GM21526 (cell line): ENCODE measurements around the gene GPR158.

Source experiments
- ATAC-seq: cut with Tn5 transposase; IDR thresholded peaks from one replicate; pipeline ENCODE4 v1.9.1; 2021; ENCODE audit warnings: moderate library complexity; ENCODE audit not compliant: unreplicated experiment, low FRiP score

GPR158 gene

DNA sequence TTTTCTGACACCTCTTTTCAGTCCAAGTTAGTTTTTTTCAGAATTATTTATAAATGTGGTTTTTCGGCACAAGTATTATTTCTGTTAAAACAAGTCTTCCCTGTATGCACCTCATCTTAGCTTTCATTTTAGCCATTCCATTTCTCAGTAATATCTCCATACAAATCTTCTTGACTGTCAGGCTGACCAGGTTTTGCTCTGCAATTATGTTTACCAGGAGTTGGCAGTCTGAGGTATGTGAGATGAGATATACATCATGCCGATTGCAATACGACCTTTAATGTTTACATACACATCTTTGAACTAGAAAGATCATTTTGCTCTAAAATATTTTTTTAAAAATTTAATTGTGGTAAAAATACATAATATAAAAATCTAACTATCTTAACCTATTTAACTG, 209.8 kb downstream of the GPR158 start:
- no peak for ATAC-seq

DNA sequence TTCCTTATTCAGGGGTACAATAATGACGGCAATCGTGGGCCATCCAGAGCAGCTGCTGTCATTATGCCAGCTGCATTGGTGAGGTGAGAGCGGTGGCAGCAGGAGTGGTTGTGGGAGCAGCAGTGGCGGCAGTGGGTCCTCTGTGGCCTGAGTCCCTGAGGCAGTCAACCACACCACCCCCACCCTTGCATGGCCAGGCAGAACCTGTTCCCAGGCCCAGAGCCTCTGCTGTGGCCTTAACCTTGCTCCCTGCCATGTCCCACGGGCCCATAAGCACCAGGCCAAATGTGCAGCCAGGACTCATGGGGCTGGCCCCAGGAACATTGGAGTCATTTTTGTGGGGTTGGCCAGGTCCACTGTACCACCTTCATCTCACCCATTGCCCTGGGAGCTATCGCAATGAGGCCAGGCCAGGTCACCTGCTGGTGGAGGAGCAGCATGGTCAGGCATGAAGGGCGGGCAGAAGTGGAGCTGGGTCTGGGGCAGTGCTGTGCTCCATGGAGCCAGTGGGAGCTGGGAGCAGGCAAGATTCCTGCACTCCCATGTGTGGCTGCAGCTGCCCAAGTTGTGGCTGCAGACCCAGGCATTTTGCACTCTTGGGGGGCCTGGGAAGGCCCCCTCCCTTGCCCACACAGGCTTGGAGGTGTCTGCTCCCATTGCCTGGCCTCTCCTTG, 213.5 kb downstream of the GPR158 start:
- no peak for ATAC-seq

GRCh38 chr10:25388862-25389206, 214.0 kb downstream of the GPR158 start:
- no peak for ATAC-seq

GRCh38 chr10:25390733-25391132, 215.9 kb downstream of the GPR158 start:
- ATAC-seq = no peak

GRCh38 chr10:25392132-25392531, 217.3 kb downstream of the GPR158 start:
- no peak for ATAC-seq

- no peak for ATAC-seq
Observed at GRCh38 chr10:25393621-25394020, 218.8 kb downstream of the GPR158 start.

DNA sequence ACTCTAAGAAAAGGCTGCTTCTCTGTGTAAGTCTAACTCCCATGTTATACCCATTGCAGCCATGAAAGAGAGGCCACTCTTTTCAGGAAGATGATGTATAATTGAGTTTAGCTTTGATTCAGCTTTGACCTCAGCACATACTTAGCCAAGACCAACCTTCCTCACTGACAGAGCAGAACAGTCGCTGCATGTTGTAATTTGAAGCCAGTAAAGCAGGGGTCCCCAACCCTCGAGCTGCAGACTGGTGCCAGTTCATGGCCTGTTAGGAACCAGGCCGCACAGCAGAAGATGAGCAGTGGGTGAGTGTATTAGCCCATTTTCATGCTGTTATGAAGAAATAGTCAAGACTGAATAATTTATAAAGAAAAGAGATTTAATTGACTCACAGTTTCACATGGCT, 223.9 kb downstream of the GPR158 start:
- ATAC-seq = no peak

- no peak for ATAC-seq
Observed at GRCh38 chr10:25405871-25406270, 231.1 kb downstream of the GPR158 start.

- no peak for ATAC-seq
Observed at GRCh38 chr10:25417611-25418010, 242.8 kb downstream of the GPR158 start.

GRCh38 chr10:25425776-25426175, 251.0 kb downstream of the GPR158 start:
- no peak for ATAC-seq

DNA sequence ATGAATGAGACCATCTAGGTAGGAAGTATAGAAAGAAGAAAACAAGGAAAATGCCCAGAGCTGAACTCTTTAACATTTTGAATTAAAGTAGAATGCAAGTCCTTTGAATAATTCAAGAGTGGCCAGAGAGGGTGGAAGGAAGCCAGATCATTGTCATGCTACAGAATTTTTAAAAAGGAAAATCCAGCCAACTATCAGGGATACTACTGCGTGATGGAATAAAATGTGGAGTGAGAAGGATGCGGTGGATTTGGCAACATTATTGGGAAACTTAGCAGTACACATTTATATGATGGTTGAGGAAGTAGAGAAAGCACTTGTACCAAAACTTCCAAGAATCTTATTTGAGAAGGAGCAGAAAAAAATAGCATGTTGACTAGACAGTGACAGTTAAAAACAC, 261.6 kb downstream of the GPR158 start:
- no peak for ATAC-seq

- no peak for ATAC-seq
Observed at GRCh38 chr10:25441270-25441669, 266.5 kb downstream of the GPR158 start.

GRCh38 chr10:25444266-25444665, 269.5 kb downstream of the GPR158 start:
- no peak for ATAC-seq

DNA sequence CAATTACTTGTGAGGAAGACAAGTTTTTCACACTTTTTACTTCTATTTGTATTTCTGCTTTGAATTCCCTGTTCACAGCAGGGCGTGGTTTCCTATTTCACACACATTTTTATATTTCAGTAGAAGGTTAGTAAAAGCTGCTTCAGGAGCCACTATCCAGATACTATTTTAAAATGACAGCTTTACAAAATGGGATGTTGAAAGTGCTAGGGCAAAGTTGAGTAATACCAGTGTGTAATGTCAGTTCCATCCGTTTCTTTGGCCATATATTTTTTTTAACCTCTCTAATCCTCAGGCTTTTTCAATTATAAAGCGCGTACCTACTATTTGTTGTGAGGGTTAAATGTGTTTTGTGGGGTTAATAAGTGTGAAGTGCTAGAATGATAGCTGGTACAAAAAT, 276.6 kb downstream of the GPR158 start:
- no peak for ATAC-seq

DNA sequence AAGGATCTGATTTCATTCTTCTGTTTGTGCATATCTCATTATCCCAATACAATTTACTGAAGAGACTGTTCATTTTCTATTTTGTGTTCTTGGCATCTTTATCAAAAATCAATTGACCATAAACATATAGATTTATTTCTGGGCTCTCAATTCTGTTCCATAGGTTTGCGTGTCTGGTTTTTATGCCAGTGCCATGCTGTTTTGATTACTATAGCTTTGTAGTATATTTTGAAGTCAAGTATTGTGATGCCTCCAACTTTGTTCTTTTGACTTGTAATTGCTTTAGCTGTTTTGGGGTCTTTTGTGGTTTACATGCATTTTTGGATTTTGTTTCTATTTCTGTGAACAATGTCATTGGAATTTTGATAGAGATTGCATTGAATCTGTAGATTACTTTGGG, 278.8 kb downstream of the GPR158 start:
- no peak for ATAC-seq

DNA sequence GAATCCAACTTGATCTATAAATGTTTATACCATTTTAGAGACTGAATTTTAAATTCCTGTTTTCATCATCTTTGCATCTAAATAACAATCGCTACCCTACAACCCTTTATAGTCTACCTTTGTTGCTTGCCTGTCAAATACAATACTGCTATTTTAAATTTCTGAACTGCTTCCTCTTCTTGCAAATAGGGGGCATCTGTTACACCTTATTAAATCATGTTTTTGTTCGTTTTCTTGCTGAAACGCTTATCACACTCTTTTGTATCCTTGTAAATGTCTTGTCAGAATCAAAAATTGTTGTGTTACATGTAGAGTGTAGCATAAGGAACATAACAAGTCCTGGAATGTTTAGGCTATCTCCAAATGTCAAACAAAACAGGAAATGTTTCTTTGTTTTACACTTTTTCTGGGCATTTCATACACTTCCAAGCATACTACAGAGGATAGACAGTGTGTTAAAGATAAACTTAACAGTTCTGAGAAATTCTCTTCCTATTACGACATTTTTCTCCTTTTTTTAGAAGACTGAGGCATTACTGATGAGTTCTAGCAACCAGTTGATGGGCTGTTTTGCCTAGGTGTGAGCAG, 281.3 kb downstream of the GPR158 start:
- no peak for ATAC-seq

DNA sequence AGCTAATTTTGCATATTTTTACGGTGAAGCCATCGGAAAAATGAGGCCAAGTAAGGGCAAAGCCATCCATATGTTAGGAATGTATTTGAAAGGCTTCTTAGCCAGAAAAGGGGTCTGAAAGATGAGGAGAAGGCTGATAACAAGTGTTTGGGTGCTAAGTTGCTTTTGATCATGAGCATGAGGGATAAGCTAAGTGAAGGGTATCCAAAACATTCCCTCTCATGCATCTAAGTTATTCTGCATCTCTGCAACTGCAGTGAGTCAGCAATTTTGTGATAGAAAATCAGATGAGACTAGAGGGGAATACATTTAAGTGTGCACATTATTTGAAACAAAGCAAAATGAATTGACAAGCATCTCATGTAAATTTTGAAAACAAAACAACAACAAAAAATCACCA, 282.8 kb downstream of the GPR158 start:
- no peak for ATAC-seq

DNA sequence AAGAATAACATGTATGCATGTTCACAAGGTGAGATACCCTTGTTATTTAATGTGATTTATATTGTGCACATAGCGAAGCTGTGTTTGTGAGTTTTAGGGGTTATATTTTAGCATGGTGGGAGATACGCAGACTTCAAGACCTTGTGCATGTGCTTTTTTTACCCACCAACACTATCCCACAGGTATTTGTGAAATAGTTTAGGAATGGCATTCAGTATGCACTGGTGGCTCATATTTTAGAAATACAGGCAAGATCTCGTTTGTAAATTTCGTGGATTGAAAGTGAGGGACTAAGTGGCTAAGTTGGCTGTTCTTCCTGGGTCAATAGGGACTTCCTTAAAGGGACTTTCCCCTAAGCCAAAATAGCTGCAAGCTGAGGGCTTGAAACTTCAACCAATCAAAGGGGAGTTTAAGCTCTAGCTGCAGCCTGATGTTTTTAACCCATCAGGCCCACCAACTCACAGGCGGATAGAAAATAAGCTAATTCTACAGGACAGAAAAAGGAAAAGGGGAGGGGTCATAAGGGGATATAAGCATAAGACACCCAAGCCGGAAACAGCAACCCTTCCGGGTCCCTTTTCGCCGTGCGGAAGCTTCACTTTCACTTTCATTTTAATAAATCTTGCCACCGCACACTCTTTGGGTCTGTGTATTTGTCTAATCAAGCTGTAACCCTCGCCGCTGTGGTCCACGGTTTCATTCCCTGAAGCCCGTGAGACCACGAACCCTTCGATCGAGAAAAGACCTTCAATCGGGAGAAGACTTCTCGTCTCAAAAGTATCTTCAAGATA, 291.0 kb downstream of the GPR158 start:
- ATAC-seq = no peak

DNA sequence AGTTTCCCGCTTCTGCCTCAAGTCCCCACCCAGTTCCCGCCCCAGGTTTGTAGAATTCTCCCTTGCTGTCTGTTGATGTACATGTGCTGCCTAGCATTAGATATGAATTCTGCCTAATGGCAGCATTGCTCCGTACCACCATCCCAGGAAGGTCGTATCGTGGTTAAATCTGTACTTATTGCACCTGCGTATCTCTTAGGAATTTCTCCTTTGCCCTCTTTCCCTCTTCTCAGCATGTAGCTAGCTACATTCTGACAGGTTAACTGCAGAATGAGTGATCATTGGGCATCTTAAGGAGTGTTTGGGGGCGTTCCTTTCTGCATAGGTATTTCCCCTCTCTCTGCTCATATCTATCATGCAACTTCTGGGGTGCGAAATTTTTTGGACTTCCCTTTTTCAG, 293.1 kb downstream of the GPR158 start:
- ATAC-seq = no peak

- no peak for ATAC-seq
Observed at GRCh38 chr10:25481467-25481866, 306.7 kb downstream of the GPR158 start.

DNA sequence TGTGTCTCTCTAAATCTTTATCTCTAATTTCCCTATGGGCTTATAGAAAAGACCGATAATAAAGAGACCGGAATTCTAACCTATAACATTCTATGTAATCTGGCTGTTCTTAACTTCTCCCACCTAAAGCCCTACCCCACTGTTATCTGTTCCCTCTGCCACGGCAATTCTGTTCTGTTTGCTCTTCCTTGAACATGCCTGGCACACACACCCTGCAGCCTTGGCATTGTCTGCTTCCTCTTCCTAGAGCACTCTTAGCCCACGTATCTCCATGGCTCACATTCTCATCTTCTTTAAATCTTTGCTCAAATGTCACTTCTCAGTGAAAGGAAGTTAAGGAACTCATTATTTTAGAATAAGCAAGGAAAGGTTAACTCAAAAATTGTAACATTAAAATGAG, 309.2 kb downstream of the GPR158 start:
- no peak for ATAC-seq

DNA sequence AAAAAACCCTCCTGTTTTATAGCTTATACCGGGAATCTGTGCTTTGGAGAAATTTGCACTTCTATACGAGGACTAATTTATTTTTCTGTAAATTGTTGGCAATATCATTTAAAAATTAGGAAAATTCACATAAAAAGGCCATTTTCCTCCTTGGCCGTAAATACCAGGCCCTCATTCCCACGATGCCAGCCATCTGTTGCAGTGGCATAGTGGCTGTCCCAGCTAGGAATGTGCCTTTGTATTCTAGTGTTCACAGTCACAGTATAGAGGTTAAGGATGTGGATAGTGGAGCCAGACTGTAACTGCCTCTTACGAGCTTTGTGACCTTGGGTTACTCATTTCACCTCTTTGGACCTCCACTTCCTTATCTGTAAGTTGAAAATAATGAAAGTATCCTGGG, 312.5 kb downstream of the GPR158 start:
- ATAC-seq = no peak
